Trophoblast cell (in vitro differentiated cells and primary cell): ENCODE measurements around the gene COMMD1.

Experiments
- DNase-seq, 2 donors: peaks; one replicate each; pipeline ENCODE4 v3.0.0-alpha.2; 2016
- H2AFZ ChIP-seq: 2 replicates; pipeline ENCODE4 v1.6.1; 2013; ENCODE audit warnings: low read length, moderate library complexity, mild to moderate bottlenecking; ENCODE audit not compliant: insufficient read depth, poor library complexity
- H2AK5ac ChIP-seq: 2 replicates; pipeline ENCODE4 v1.6.1; 2013; ENCODE audit warnings: mild to moderate bottlenecking, low read length
- H2BK120ac ChIP-seq: 2 replicates; pipeline ENCODE4 v1.6.1; 2013; ENCODE audit warnings: low read length, mild to moderate bottlenecking, moderate library complexity; ENCODE audit not compliant: insufficient read depth, poor library complexity
- H2BK12ac ChIP-seq: 2 replicates; pipeline ENCODE4 v1.6.1; 2013; ENCODE audit warnings: mild to moderate bottlenecking, low read length, moderate library complexity
- H2BK5ac ChIP-seq: 2 replicates; pipeline ENCODE4 v1.6.1; 2013; ENCODE audit warnings: low read length, low read depth, moderate library complexity, mild to moderate bottlenecking; ENCODE audit not compliant: poor library complexity
- H3K14ac ChIP-seq: 2 replicates; pipeline ENCODE4 v1.6.1; 2013; ENCODE audit warnings: mild to moderate bottlenecking, low read length
- H3K18ac ChIP-seq: 2 replicates; pipeline ENCODE4 v1.6.1; 2013; ENCODE audit warnings: mild to moderate bottlenecking, low read length
- H3K23ac ChIP-seq: 2 replicates; pipeline ENCODE4 v1.6.1; 2013; ENCODE audit warnings: low read length
- H3K27ac ChIP-seq: 2 replicates; pipeline ENCODE4 v1.5.1; 2013; ENCODE audit warnings: low read depth, mild to moderate bottlenecking, inconsistent platforms, low read length, moderate library complexity
- H3K27me3 ChIP-seq: 2 replicates; pipeline ENCODE4 v1.6.1; 2013; ENCODE audit warnings: inconsistent platforms, mild to moderate bottlenecking, low read length, moderate library complexity; ENCODE audit not compliant: insufficient read depth
- H3K36me3 ChIP-seq, 2 experiments: 1 replicate in 1 of 2; 2 replicates in 1 of 2; pipeline ENCODE4 v1.6.1; 2013; ENCODE audit warnings: low read length in 2 of 2, mild to moderate bottlenecking in 2 of 2, moderate library complexity in 1 of 2; ENCODE audit not compliant: insufficient read depth in 2 of 2, control insufficient read depth in 1 of 2
- H3K4ac ChIP-seq: 2 replicates; pipeline ENCODE4 v1.6.1; 2013; ENCODE audit warnings: low read depth, mild to moderate bottlenecking, low read length, moderate library complexity
- H3K4me1 ChIP-seq, 2 experiments: 1 replicate in 1 of 2; 2 replicates in 1 of 2; pipeline ENCODE4 v1.6.1; 2013; ENCODE audit warnings: low read length in 2 of 2, mild to moderate bottlenecking in 2 of 2, moderate library complexity in 1 of 2; ENCODE audit not compliant: insufficient read depth in 2 of 2, control insufficient read depth in 1 of 2
- H3K4me2 ChIP-seq: 2 replicates; pipeline ENCODE4 v1.6.1; 2013; ENCODE audit warnings: inconsistent platforms, mild to moderate bottlenecking, low read length, moderate library complexity
- H3K4me3 ChIP-seq: 2 replicates; pipeline ENCODE4 v1.5.1; 2013; ENCODE audit warnings: mild to moderate bottlenecking, low read depth, low read length, inconsistent platforms
- H3K79me1 ChIP-seq: one replicate; pipeline ENCODE4 v1.6.1; 2013; ENCODE audit warnings: low read length
- H3K79me2 ChIP-seq: 2 replicates; pipeline ENCODE4 v1.6.1; 2013; ENCODE audit warnings: low read length, mild to moderate bottlenecking; ENCODE audit not compliant: control insufficient read depth, insufficient read depth, poor library complexity
- H3K9ac ChIP-seq: 2 replicates; pipeline ENCODE4 v1.6.1; 2013; ENCODE audit warnings: mild to moderate bottlenecking, low read length
- H3K9me3 ChIP-seq: 2 replicates; pipeline ENCODE4 v1.6.1; 2013; ENCODE audit warnings: low read depth, mild to moderate bottlenecking, control low read depth, inconsistent platforms, low read length; ENCODE audit not compliant: insufficient read depth
- H4K12ac ChIP-seq: 2 replicates; pipeline ENCODE4 v1.6.1; 2013; ENCODE audit warnings: low read depth, mild to moderate bottlenecking, low read length, moderate library complexity
- H4K8ac ChIP-seq: 2 replicates; pipeline ENCODE4 v1.6.1; 2013; ENCODE audit warnings: low read depth, mild to moderate bottlenecking, low read length, moderate library complexity
- H4K91ac ChIP-seq: one replicate; pipeline ENCODE4 v1.6.1; 2013; ENCODE audit warnings: low read depth, mild to moderate bottlenecking, low read length, moderate library complexity
- WGBS: extraction: QIAGEN DNeasy Blood & Tissue Kit; methylation state at CpG from one replicate; pipeline ENCODE4 v1.1.7; 2013; ENCODE audit warnings: missing lambda C conversion rate; ENCODE audit not compliant: insufficient read length, insufficient coverage; ENCODE audit errors: extremely low coverage; 5-methylcytosine and 5-hydroxymethylcytosine counted together

COMMD1 gene

GRCh38 chr2:62149708-62150107 lies 244.2 kb downstream of the COMMD1 start:
- H2AFZ ChIP-seq: no peak overlapping the region
- no peak overlapping the region for H3K4ac ChIP-seq
- H2BK120ac ChIP-seq: no peak overlapping the region
- no peak overlapping the region for H3K4me2 ChIP-seq
- peak overlapping the region; percentile 72 for H3K27ac ChIP-seq
- no peak overlapping the region for H3K9ac ChIP-seq
- H3K27me3 ChIP-seq: no peaks in the 10 kb centered on the region
- peaks cover 15% of the 10 kb centered on the region for H3K79me1 ChIP-seq
- no peak overlapping the region for H3K4me3 ChIP-seq
- H2AK5ac ChIP-seq: no peak overlapping the region
- peaks cover 3% of the 10 kb centered on the region for H3K79me2 ChIP-seq
- H3K9me3 ChIP-seq: no peaks in the 10 kb centered on the region
- H3K18ac ChIP-seq: no peak overlapping the region
- peaks cover 11 to 17% of the 10 kb centered on the region in 2 experiments for H3K4me1 ChIP-seq
- H4K8ac ChIP-seq: no peak overlapping the region
- no peak overlapping the region for H2BK12ac ChIP-seq
- H3K36me3 ChIP-seq: no peaks in the 10 kb centered on the region
- peak; percentile 86 to 87 for DNase-seq
- H2BK5ac ChIP-seq: no peak overlapping the region
- no peak overlapping the region for H3K14ac ChIP-seq
- H3K23ac ChIP-seq: no peak overlapping the region
- no peak overlapping the region for H4K91ac ChIP-seq
- H4K12ac ChIP-seq: no peak overlapping the region

GRCh38 chr2:62150597-62151305 lies 245.3 kb downstream of the COMMD1 start:
- no peak overlapping the region for H3K18ac ChIP-seq
- H2BK12ac ChIP-seq: peak overlapping the region; percentile 55
- peak overlapping the region; percentile 45 for H4K91ac ChIP-seq
- no peaks in the 10 kb centered on the region for H3K27me3 ChIP-seq
- no peaks in the 10 kb centered on the region for H3K9me3 ChIP-seq
- H2BK5ac ChIP-seq: no peak overlapping the region
- no peak overlapping the region for H3K14ac ChIP-seq
- no peak overlapping the region for H3K4me3 ChIP-seq
- peak overlapping the region; percentile 36 for H2BK120ac ChIP-seq
- H3K9ac ChIP-seq: no peak overlapping the region
- H3K27ac ChIP-seq: no peak overlapping the region
- H3K23ac ChIP-seq: no peak overlapping the region
- no peaks in the 10 kb centered on the region for H3K36me3 ChIP-seq
- no peak overlapping the region for H3K4ac ChIP-seq
- no peak overlapping the region for H2AFZ ChIP-seq
- no peak overlapping the region for H3K4me2 ChIP-seq
- H4K8ac ChIP-seq: no peak overlapping the region
- WGBS: no CpG with 5 or more reads among the region's 6 CpGs
- no peak overlapping the region for H4K12ac ChIP-seq
- peak; percentile 23 to 53 for DNase-seq
- H3K4me1 ChIP-seq: peaks cover 11 to 17% of the 10 kb centered on the region in 2 experiments
- no peak overlapping the region for H2AK5ac ChIP-seq
- peaks cover 3% of the 10 kb centered on the region for H3K79me2 ChIP-seq
- peaks cover 15% of the 10 kb centered on the region for H3K79me1 ChIP-seq

GRCh38 chr2:62151306-62151638 lies 245.8 kb downstream of the COMMD1 start:
- Histone ChIP-seq H3K79me2 (peaks cover 3% of the 10 kb centered on the region), H3K4ac (no peak overlapping the region)
- no CpG with 5 or more reads among the region's 4 CpGs for WGBS

GRCh38 chr2:62152000-62152399 lies 246.5 kb downstream of the COMMD1 start:
- Histone ChIP-seq H2BK5ac (no peak overlapping the region), H2BK12ac (peak overlapping the region; percentile 15), H3K4me2 (no peak overlapping the region), H2BK120ac (no peak overlapping the region), H3K14ac (no peak overlapping the region), H3K4me3 (no peak overlapping the region), H2AK5ac (no peak overlapping the region), H4K12ac (no peak overlapping the region), H4K8ac (peak overlapping the region; percentile 21), H4K91ac (no peak overlapping the region), H3K79me1 (peaks cover 15% of the 10 kb centered on the region), H3K9ac (no peak overlapping the region), H3K4ac (no peak overlapping the region), H3K79me2 (peaks cover 3% of the 10 kb centered on the region), H3K36me3 (no peaks in the 10 kb centered on the region), H3K18ac (no peak overlapping the region), H3K27me3 (no peaks in the 10 kb centered on the region), H3K23ac (no peak overlapping the region), H3K27ac (no peak overlapping the region), H3K4me1 (peaks cover 15 to 21% of the 10 kb centered on the region in 2 experiments), H3K9me3 (no peaks in the 10 kb centered on the region), H2AFZ (no peak overlapping the region)
- DNase-seq: peak; percentile 84 to 92
- WGBS: no CpG with 5 or more reads among the region's 3 CpGs

More at GRCh38 chr2:62151306-62151638, 245.8 kb downstream of the COMMD1 start:
- Histone ChIP-seq H3K9me3 (no peaks in the 10 kb centered on the region), H3K4me2 (no peak overlapping the region), H3K14ac (no peak overlapping the region), H2AK5ac (no peak overlapping the region), H3K36me3 (no peaks in the 10 kb centered on the region), H2AFZ (no peak overlapping the region), H2BK12ac (peak overlapping the region; percentile 55), H4K12ac (no peak overlapping the region), H3K27ac (no peak overlapping the region), H4K8ac (no peak overlapping the region), H2BK5ac (no peak overlapping the region), H3K4me3 (no peak overlapping the region), H3K79me1 (peaks cover 15% of the 10 kb centered on the region), H4K91ac (peak overlapping the region; percentile 45), H3K23ac (no peak overlapping the region), H3K9ac (no peak overlapping the region), H2BK120ac (peak overlapping the region; percentile 36), H3K18ac (no peak overlapping the region), H3K27me3 (no peaks in the 10 kb centered on the region), H3K4me1 (peaks cover 11 to 17% of the 10 kb centered on the region in 2 experiments)
- no peak for DNase-seq
